BLaER1 treated with 17β-estradiol and CSF1 and Interleukin-3, amounts not matched to agents 10 nM and 100 nM (cell line): ENCODE data around the gene EIF1AY.
"Not testable (repeated sequence)": the region's sequence is repeated elsewhere in the genome, so short reads cannot be mapped to it uniquely, and the experiment has no call there.

Source experiments
- H3K27ac ChIP-seq, 11 experiments: shearing (Covaris generic); formaldehyde crosslinking; 2 replicates each; pipeline ENCODE4 v1.8.1; 2022
- H3K27me3 ChIP-seq, 11 experiments: shearing (Covaris generic); formaldehyde crosslinking; 2 replicates each; pipeline ENCODE4 v1.8.1; 2022
- H3K36me3 ChIP-seq, 11 experiments: shearing (Covaris generic); formaldehyde crosslinking; 2 replicates each; pipeline ENCODE4 v1.8.1; 2022
- H3K4me1 ChIP-seq, 10 experiments: shearing (Covaris generic); formaldehyde crosslinking; 2 replicates each; pipeline ENCODE4 v1.8.1; 2022
- H3K4me2 ChIP-seq, 11 experiments: shearing (Covaris generic); formaldehyde crosslinking; 2 replicates each; pipeline ENCODE4 v1.8.1; 2022
- H3K4me3 ChIP-seq, 10 experiments: shearing (Covaris generic); formaldehyde crosslinking; 2 replicates each; pipeline ENCODE4 v1.8.1; 2022
- H3K9ac ChIP-seq, 11 experiments: shearing (Covaris generic); formaldehyde crosslinking; 2 replicates each; pipeline ENCODE4 v1.8.1; 2022
- H3K9me3 ChIP-seq, 11 experiments: shearing (Covaris generic); formaldehyde crosslinking; replicated peaks in 1 of 11; 2 replicates each; pipeline ENCODE4 v1.8.1; 2022
- H4K20me1 ChIP-seq, 11 experiments: shearing (Covaris generic); formaldehyde crosslinking; 2 replicates each; pipeline ENCODE4 v1.8.1; 2022
- Cebpa-rat ChIP-seq, 11 experiments: shearing (Covaris generic); IDR thresholded peaks; 2 replicates each; pipeline ENCODE4 v1.8.1; 2022

The EIF1AY gene, protein sequence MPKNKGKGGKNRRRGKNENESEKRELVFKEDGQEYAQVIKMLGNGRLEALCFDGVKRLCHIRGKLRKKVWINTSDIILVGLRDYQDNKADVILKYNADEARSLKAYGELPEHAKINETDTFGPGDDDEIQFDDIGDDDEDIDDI

DNA sequence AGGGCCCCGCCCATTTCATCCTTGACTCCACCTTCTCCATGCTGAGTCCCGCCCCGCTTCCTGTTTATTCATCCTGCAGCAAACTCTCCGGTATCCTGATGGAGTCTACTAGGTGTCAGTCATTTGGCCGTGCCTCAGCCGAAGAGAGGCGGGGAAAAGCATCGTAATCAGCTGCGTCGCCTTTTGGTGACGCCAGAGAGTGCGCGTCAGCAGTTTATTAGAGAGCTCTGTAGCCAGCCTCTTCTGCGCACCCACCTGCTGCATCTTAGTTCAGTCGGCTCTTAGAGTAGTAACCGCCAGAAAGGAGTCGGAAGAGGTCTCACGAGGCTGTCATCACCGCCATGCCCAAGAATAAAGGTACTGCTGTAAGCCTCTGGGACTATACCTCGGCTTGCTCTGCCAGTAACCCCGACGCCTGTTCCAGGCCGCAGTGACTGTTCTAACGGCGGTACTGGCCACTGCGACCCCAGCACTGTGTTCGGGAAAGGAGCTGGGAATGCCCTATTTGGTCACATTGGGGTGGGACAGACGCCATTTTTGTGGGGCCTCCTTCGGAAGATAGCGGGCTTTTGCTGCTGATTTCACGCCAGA, at the start of gene EIF1AY:
TSS of gene EIF1AY (plus strand) at position 246 of the 591 bp plus-strand sequence. CDS start at position 342, 96 bp downstream.
- H3K4me3 ChIP-seq = no peak within 1 kb of the TSS
- no peaks in the 10 kb centered on the region for H3K27me3 ChIP-seq
- H3K27ac ChIP-seq = no peak within 1 kb of the TSS
- TF ChIP-seq Cebpa-rat (IDR thresholded peaks at IDR 0.05) = no peak
- H3K9me3 ChIP-seq = no peaks in the 10 kb centered on the region
- no peak within 1 kb of the TSS for H3K4me2 ChIP-seq
- no peaks in the 10 kb centered on the region for H3K4me1 ChIP-seq
- H4K20me1 ChIP-seq = no peaks in the 10 kb centered on the region
- no peak within 1 kb of the TSS for H3K9ac ChIP-seq
- no peaks in the 10 kb centered on the region for H3K36me3 ChIP-seq

DNA sequence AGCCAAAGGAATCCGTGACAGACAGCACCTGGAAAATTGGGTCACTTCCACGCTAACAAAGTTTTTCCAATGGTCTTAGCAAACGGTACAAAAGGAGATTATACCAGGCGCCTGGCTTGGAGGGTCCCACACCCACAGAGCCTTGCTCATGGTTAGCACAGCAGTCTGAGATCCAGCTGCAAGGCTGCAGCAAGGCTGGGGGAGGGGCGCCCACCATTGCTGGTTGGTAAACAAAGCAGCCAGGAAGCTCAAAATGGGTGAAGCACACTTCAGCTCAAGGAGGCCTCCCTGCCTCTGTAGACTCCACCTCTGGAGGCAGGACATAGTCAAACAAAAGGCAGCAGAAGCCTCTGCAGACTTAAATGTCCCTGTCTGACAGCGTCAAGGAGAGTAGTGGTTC, 47.1 kb upstream of the EIF1AY start:
- H3K36me3 ChIP-seq = no peaks in the 10 kb centered on the region
- H4K20me1 ChIP-seq = no peaks in the 10 kb centered on the region

DNA sequence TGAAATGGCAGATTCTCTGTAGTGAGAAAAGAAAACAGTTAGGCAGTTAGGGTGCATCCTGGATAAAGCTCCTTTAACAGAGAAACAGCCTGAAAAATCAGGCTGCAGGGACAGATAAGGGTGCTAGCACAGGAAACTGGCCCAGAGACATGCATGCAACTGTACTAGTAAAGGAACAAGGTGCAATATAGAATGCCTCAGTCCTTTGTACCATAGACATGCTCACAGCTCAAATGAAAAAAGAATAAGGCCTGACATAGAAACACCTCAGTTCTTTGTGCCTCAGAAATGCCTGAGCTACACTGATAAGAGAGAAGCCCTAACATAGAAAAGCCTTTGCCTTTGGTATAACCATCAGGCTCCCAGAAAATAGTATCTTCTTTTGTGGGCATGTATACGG, 37.4 kb upstream of the EIF1AY start:
- TF ChIP-seq Cebpa-rat (IDR thresholded peaks at IDR 0.05) = no peak
- no peak overlapping the region for H3K27ac ChIP-seq
- H4K20me1 ChIP-seq = no peaks in the 10 kb centered on the region
- no peaks in the 10 kb centered on the region for H3K27me3 ChIP-seq
- H3K9ac ChIP-seq = no peak overlapping the region
- no peaks in the 10 kb centered on the region for H3K9me3 ChIP-seq
- no peaks in the 10 kb centered on the region for H3K4me1 ChIP-seq
- H3K36me3 ChIP-seq = no peaks in the 10 kb centered on the region
- H3K4me3 ChIP-seq = no peak overlapping the region
- H3K4me2 ChIP-seq = no peak overlapping the region

More for the DNA sequence above, 47.1 kb upstream of the EIF1AY start:
- Histone ChIP-seq H3K4me1 (no peaks in the 10 kb centered on the region), H3K9me3 (no peaks in the 10 kb centered on the region), H3K27ac (no peak overlapping the region), H3K4me3 (no peak overlapping the region), H3K4me2 (no peak overlapping the region), H3K9ac (no peak overlapping the region), H3K27me3 (no peaks in the 10 kb centered on the region)
- TF ChIP-seq Cebpa-rat (IDR thresholded peaks at IDR 0.05) = no peak

DNA sequence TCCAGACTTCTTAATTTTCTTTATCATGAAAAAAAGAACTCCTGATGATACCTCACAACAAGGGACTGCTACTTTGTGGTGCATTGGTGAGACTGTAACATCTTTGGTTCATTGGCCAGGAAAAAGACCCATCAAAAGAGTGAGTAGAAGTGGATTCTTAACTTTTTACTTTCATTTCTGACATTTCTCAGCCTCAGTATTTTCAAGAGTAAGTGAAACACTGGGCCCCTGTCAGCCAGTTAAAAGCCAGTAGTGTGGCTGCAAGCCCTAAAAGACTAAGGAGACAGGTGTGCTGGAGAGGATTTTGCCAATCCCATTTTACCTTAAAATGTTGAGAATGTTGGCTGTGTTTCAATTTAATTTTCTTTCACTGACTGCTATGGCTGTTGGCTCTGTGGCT, 36.6 kb upstream of the EIF1AY start:
- H4K20me1 ChIP-seq = no peaks in the 10 kb centered on the region
- no peak overlapping the region for H3K4me3 ChIP-seq
- H3K4me2 ChIP-seq = no peak overlapping the region
- no peaks in the 10 kb centered on the region for H3K4me1 ChIP-seq
- TF ChIP-seq Cebpa-rat (IDR thresholded peaks at IDR 0.05) = no peak
- H3K27ac ChIP-seq = no peak overlapping the region
- no peaks in the 10 kb centered on the region for H3K9me3 ChIP-seq
- H3K36me3 ChIP-seq = no peaks in the 10 kb centered on the region
- H3K27me3 ChIP-seq = no peaks in the 10 kb centered on the region
- no peak overlapping the region for H3K9ac ChIP-seq

DNA sequence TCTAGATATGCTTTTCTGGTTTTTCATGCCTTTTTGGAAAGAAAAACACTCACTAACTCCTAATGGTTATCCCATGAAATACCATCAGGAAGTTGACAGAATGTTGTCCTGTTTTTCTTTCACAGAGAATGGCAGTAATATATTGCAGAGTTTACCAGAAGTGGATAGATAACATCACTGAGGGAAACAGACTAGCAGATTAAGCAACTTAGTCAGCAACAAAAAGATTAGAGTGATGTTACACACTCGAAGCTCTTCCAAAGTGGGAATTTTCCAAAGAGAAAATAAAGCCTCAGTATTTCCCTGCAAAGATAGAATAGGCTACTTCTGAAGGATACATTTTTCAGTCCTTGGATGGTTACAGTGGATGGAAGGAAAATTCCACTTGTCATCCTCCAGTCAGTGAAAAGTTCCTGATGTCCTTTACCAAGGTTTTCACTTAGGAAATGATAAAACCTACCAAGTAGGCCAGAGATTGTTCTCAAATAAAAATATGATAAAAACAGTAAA, 31.1 kb upstream of the EIF1AY start:
- Histone ChIP-seq H4K20me1 (no peaks in the 10 kb centered on the region), H3K9me3 (no peaks in the 10 kb centered on the region), H3K27me3 (no peaks in the 10 kb centered on the region), H3K9ac (no peak overlapping the region), H3K36me3 (no peaks in the 10 kb centered on the region), H3K27ac (no peak overlapping the region), H3K4me2 (no peak overlapping the region), H3K4me3 (no peak overlapping the region), H3K4me1 (no peaks in the 10 kb centered on the region)
- TF ChIP-seq Cebpa-rat (IDR thresholded peaks at IDR 0.05) = no peak

DNA sequence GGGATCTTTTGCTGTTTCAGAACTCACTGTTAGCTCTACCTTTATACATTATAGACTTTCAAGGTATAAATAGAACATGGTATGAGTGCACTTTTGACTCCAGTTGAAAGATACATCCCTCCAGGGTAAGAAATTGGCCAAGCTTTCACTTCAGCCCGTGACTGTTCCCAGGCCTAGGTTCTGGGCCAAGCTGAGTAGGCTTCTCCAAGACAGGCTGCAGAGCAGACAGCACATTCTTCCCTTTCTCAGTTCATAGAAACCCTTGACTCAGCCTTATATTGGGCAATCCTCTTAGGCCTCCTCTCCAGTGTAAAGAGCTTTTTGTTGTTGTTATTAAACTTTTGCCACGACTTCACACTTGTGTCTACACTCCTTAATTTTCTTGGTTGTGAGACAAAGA, 29.5 kb upstream of the EIF1AY start:
- H3K4me1 ChIP-seq = no peaks in the 10 kb centered on the region
- no peaks in the 10 kb centered on the region for H3K27me3 ChIP-seq
- no peak overlapping the region for H3K27ac ChIP-seq
- H3K9me3 ChIP-seq = no peaks in the 10 kb centered on the region
- no peak overlapping the region for H3K4me3 ChIP-seq
- H4K20me1 ChIP-seq = no peaks in the 10 kb centered on the region
- H3K9ac ChIP-seq = no peak overlapping the region
- H3K36me3 ChIP-seq = no peaks in the 10 kb centered on the region
- TF ChIP-seq Cebpa-rat (IDR thresholded peaks at IDR 0.05) = no peak
- H3K4me2 ChIP-seq = no peak overlapping the region

DNA sequence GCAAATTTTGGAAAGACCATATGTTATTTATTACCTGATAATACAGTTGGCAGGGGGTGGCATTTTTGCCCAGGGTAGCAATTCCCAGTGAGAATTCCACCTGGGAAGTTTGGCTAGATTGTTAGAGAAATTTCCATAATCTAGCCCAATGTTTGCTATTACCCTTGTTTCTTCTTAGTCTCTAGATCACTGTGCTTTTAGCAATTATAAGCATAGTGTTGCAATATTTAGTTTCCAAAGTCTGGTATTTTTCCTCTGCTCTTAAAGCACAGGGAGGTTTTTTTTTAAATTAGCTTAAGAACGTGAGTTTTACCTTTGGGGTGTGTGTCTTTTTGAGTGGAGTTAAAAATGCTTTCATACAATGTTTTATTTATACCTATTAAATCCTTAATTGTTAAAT, 26.3 kb upstream of the EIF1AY start:
- Histone ChIP-seq H3K4me3 (no peak overlapping the region), H3K4me1 (no peaks in the 10 kb centered on the region), H3K36me3 (no peaks in the 10 kb centered on the region), H3K9ac (no peak overlapping the region), H3K4me2 (no peak overlapping the region), H4K20me1 (no peaks in the 10 kb centered on the region), H3K9me3 (no peaks in the 10 kb centered on the region), H3K27ac (no peak overlapping the region), H3K27me3 (no peaks in the 10 kb centered on the region)
- no peak for TF ChIP-seq Cebpa-rat (IDR thresholded peaks at IDR 0.05)

DNA sequence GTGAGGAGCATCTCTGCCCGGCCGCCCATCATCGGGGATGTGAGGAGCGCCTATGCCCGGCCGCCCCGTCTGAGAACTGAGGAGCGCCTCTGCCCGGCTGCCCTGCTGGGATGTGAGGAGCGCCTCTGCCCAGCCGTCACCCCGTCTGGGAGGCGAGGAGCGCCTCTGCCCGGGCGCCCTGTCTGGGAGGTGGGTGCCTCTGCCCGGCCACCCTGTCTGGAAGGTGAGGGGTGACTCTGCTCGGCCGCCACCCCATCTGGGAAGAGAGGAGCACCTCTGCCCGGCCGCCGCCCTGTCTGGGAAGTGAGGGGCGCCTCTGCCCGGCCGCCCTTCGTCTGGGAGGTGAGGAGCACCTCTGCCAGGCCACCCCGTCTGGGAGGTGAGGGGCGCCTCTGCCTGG, 23.7 kb upstream of the EIF1AY start:
- Histone ChIP-seq H3K36me3 (no peaks in the 10 kb centered on the region), H3K9me3 (no peaks in the 10 kb centered on the region), H3K9ac (no peak overlapping the region), H3K27me3 (no peaks in the 10 kb centered on the region), H4K20me1 (no peaks in the 10 kb centered on the region), H3K27ac (no peak overlapping the region), H3K4me1 (no peaks in the 10 kb centered on the region), H3K4me3 (no peak overlapping the region), H3K4me2 (no peak overlapping the region)
- TF ChIP-seq Cebpa-rat (IDR thresholded peaks at IDR 0.05) = no peak

DNA sequence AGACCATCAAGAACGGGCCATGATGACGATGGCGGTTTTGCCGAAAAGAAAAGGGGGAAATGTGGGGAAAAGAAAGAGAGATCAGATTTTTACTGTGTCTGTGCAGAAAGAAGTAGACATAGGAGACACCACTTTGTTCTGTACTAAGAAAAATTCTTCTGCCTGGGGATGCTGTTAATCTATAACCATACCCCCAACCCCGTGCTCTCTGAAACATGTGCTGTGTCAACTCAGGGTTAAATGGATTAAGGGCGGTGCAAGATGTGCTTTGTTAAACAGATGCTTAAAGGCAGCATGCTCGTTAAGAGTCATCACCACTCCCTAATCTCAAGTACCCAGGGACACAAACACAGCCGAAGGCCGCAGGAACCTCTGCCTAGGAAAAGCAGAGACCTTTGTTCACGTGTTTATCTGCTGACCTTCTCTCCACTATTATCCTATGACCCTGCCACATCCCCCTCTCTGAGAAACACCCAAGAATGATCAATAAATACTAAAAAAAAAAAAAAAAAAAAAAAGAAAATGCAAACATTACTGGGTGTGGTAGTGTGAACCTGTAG, 22.7 kb upstream of the EIF1AY start:
- H3K27me3 ChIP-seq, H4K20me1 ChIP-seq, H3K4me1 ChIP-seq, H3K27ac ChIP-seq, H3K4me3 ChIP-seq, H3K9me3 ChIP-seq, H3K4me2 ChIP-seq, H3K36me3 ChIP-seq, H3K9ac ChIP-seq: not testable (repeated sequence)

DNA sequence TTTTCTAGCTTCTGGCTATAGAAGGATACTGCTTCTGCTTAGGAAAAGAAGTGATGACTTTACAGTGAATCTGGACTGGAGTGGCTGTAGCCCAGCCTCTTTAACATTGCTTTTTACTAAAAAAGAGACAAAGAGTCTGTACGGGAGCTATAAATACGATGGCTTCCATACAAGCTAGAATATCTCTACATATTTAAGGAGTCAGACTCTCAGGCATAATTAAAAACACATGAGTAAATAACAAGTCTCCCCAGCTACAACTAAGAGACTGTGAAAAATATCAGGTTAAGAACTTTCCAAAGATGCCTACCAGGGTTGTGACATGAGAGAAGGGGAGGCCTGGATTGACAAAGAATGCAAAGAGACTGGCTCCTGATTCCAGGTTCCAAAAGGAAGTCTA, 19.8 kb upstream of the EIF1AY start:
- Histone ChIP-seq H3K27me3 (no peaks in the 10 kb centered on the region), H4K20me1 (no peaks in the 10 kb centered on the region), H3K4me2 (no peak overlapping the region), H3K27ac (no peak overlapping the region), H3K36me3 (no peaks in the 10 kb centered on the region), H3K9ac (no peak overlapping the region), H3K4me1 (no peaks in the 10 kb centered on the region), H3K9me3 (no peaks in the 10 kb centered on the region), H3K4me3 (no peak overlapping the region)
- no peak for TF ChIP-seq Cebpa-rat (IDR thresholded peaks at IDR 0.05)
